Sigmoid colon (tissue), 7 donors: ENCODE measurements around the gene CACNG1. TPM values are rescaled to one million over a fixed set of nuclear protein-coding genes. Genes with fewer than 3 reads are reported as not detected.

Experiments used
- DNase-seq: peaks from one replicate; pipeline ENCODE4 v3.0.0-alpha.2; 2019
- H3K27ac ChIP-seq, 4 donors: fragments of 200-600 bp; sonication (generic); one replicate each; pipeline ENCODE4 v1.5.1; 2016 to 2019; ENCODE audit warnings: mild to moderate bottlenecking in 1 of 4
- H3K27me3 ChIP-seq, 3 donors: fragments of 200-600 bp; sonication (generic); one replicate each; pipeline ENCODE4 v1.5.1; 2019; ENCODE audit warnings: mild to moderate bottlenecking in 1 of 3
- H3K36me3 ChIP-seq, 4 donors: fragments of 200-600 bp; sonication (generic); one replicate each; pipeline ENCODE4 v1.5.1; 2016 to 2019
- H3K4me1 ChIP-seq, 4 donors: fragments of 200-600 bp; sonication (generic); one replicate each; pipeline ENCODE4 v1.5.1; 2017 to 2019
- H3K4me3 ChIP-seq, 4 donors: fragments of 200-600 bp; sonication (generic); one replicate each; pipeline ENCODE4 v1.5.1; 2017 to 2019; ENCODE audit warnings: mild to moderate bottlenecking in 2 of 4, moderate library complexity in 1 of 4
- H3K9me3 ChIP-seq, 4 donors: fragments of 200-600 bp in 3 of 4; sonication (generic) in 3 of 4; one replicate each; pipeline versions ENCODE4 v1.5.1 to v1.6.1; 2013 to 2019
- CTCF ChIP-seq, 4 experiments: fragments of 450-650 bp in 3 of 4; fragments of 200-600 bp in 1 of 4; IDR thresholded peaks; one replicate each; pipeline ENCODE4 v1.5.1; 2016 to 2019; ENCODE audit warnings: antibody characterized with exemption in 4 of 4, mild to moderate bottlenecking in 3 of 4, moderate library complexity in 2 of 4
- EP300 ChIP-seq, 4 donors: sonication (generic); formaldehyde crosslinking; IDR thresholded peaks; one replicate each; pipeline ENCODE4 v1.6.1; 2017; ENCODE audit warnings: antibody characterized with exemption in 4 of 4
- POLR2A ChIP-seq, 2 donors: fragments of 450-650 bp; IDR thresholded peaks; one replicate each; pipeline ENCODE4 v1.6.1; 2016; ENCODE audit warnings: antibody characterized with exemption in 2 of 2, mild to moderate bottlenecking in 2 of 2, moderate library complexity in 2 of 2
- POLR2AphosphoS5 ChIP-seq, 4 donors: sonication (generic); formaldehyde crosslinking; IDR thresholded peaks; one replicate each; pipeline ENCODE4 v1.6.1; 2017; ENCODE audit warnings: antibody characterized with exemption in 4 of 4
- WGBS, 2 donors: extraction: QIAGEN DNeasy Blood & Tissue Kit; methylation state at CpG; one replicate each; pipeline ENCODE4 v1.1.7; 2013; 5-methylcytosine and 5-hydroxymethylcytosine counted together
- intact Hi-C: fragments of 100-400 bp; cut with DNase I; formaldehyde crosslinking; loops from one replicate; pipeline ENCODE4 v1.15.1; 2023
- polyA plus RNA-seq, 3 donors: library from polyadenylated mRNA; stranded (reverse); fragments of 200-250 nt; gene quantifications; one replicate each; pipeline ENCODE4 v1.2.3, GENCODE V29; 2013
- total RNA-seq, 4 donors: library from RNA; depleted of rRNA; stranded (reverse); fragments of >200 nt; gene quantifications; one replicate each; pipeline ENCODE4 v1.1.0, GENCODE V29; 2016
- donor health status: healthy with polysubstance abuse.
- donor health status: Bipolar disorder and iron deficiency.
- donor health status: healthy.

Gene CACNG1
- total and polyA plus RNA-seq, 7 donors, result not detected

- 89 to 93% methylated on average over 3 of the region's 3 CpGs for WGBS, 2 donors
- Histone ChIP-seq H3K4me1 (no peaks in the 10 kb centered on the region), H3K36me3 (peaks cover 0 to 28% (median 0%) of the 10 kb centered on the region in 4 donors), H3K4me3 (no peak overlapping the region), H3K9me3 (no peaks in the 10 kb centered on the region), H3K27me3 (no peaks in the 10 kb centered on the region), H3K27ac (no peak overlapping the region)
- TF ChIP-seq POLR2A (IDR thresholded peaks at IDR 0.05) (no peak), CTCF (IDR thresholded peaks at IDR 0.05) (no peak), EP300 (IDR thresholded peaks at IDR 0.05) (no peak), POLR2AphosphoS5 (IDR thresholded peaks at IDR 0.05) (no peak)
- intact Hi-C loops, result no loop called here
- no peak for DNase-seq
Measured at GRCh38 chr17:67072885-67073284, 28.5 kb downstream of the CACNG1 start.

GRCh38 chr17:67074781-67075180 lies 30.4 kb downstream of the CACNG1 start:
- H3K4me1 ChIP-seq, result no peaks in the 10 kb centered on the region
- H3K4me3 ChIP-seq, result no peak overlapping the region
- TF ChIP-seq EP300 (IDR thresholded peaks at IDR 0.05), result no peak
- TF ChIP-seq CTCF (IDR thresholded peaks at IDR 0.05), result no peak
- no peak for TF ChIP-seq POLR2AphosphoS5 (IDR thresholded peaks at IDR 0.05)
- TF ChIP-seq POLR2A (IDR thresholded peaks at IDR 0.05), result no peak
- DNase-seq, result no peak
- H3K9me3 ChIP-seq, result no peaks in the 10 kb centered on the region
- 64 to 79% methylated on average over 3 of the region's 3 CpGs for WGBS, 2 donors
- H3K36me3 ChIP-seq, result peaks cover 0 to 33% (median 0%) of the 10 kb centered on the region in 4 donors
- no peak overlapping the region for H3K27ac ChIP-seq
- intact Hi-C loops, result no loop called here
- no peaks in the 10 kb centered on the region for H3K27me3 ChIP-seq

- Histone ChIP-seq H3K27ac (no peak overlapping the region), H3K27me3 (no peaks in the 10 kb centered on the region), H3K36me3 (peaks cover 0 to 33% (median 0%) of the 10 kb centered on the region in 4 donors), H3K4me3 (no peak overlapping the region), H3K9me3 (no peaks in the 10 kb centered on the region), H3K4me1 (no peaks in the 10 kb centered on the region)
- intact Hi-C loops, result no loop called here
- no peak for TF ChIP-seq EP300 (IDR thresholded peaks at IDR 0.05)
- DNase-seq, result no peak
- 21 to 67% methylated on average over 7 of the region's 7 CpGs for WGBS, 2 donors
Measured at GRCh38 chr17:67076290-67076689, 31.9 kb downstream of the CACNG1 start.

- no peak for DNase-seq
- intact Hi-C loops, result no loop called here
Measured at GRCh38 chr17:67078292-67078691, 33.9 kb downstream of the CACNG1 start.

GRCh38 chr17:67079491-67079890 lies 35.1 kb downstream of the CACNG1 start:
- H3K9me3 ChIP-seq, result no peaks in the 10 kb centered on the region
- no peak overlapping the region for H3K27ac ChIP-seq
- no peak for DNase-seq
- no peak for TF ChIP-seq POLR2AphosphoS5 (IDR thresholded peaks at IDR 0.05)
- TF ChIP-seq CTCF (IDR thresholded peaks at IDR 0.05), result no peak
- TF ChIP-seq POLR2A (IDR thresholded peaks at IDR 0.05), result no peak
- no peak for TF ChIP-seq EP300 (IDR thresholded peaks at IDR 0.05)
- no peak overlapping the region for H3K4me3 ChIP-seq
- H3K27me3 ChIP-seq, result no peaks in the 10 kb centered on the region
- H3K36me3 ChIP-seq, result peaks cover 0 to 40% (median 2%) of the 10 kb centered on the region in 4 donors
- 98 to 100% methylated on average over 2 of the region's 2 CpGs for WGBS, 2 donors
- intact Hi-C loops, result no loop called here
- no peaks in the 10 kb centered on the region for H3K4me1 ChIP-seq

More at GRCh38 chr17:67078292-67078691, 33.9 kb downstream of the CACNG1 start:
- no peaks in the 10 kb centered on the region for H3K27me3 ChIP-seq
- H3K36me3 ChIP-seq, result peaks cover 0 to 31% (median under 1%) of the 10 kb centered on the region in 4 donors
- no peak for TF ChIP-seq CTCF (IDR thresholded peaks at IDR 0.05)
- TF ChIP-seq EP300 (IDR thresholded peaks at IDR 0.05), result no peak
- no peak for TF ChIP-seq POLR2AphosphoS5 (IDR thresholded peaks at IDR 0.05)
- no peak for TF ChIP-seq POLR2A (IDR thresholded peaks at IDR 0.05)
- WGBS, 2 donors, result 97 to 98% methylated on average over 11 of the region's 11 CpGs
- no peak overlapping the region for H3K4me3 ChIP-seq
- H3K9me3 ChIP-seq, result no peaks in the 10 kb centered on the region
- H3K27ac ChIP-seq, result no peak overlapping the region
- H3K4me1 ChIP-seq, result no peaks in the 10 kb centered on the region
